DMS153 treated with DMSO at 0.1 percent for 48 hours (cell line): ENCODE measurements around the gene CEBPE.
A peak's percentile ranks its signal among the peaks of the same experiment; 100 is the strongest.
"Not testable (repeated sequence)": the region's sequence is repeated elsewhere in the genome, so short reads cannot be mapped to it uniquely, and the experiment has no call there.

Source experiments
- DNase-seq: peaks from one replicate; lab custom pipeline; 2025; ENCODE audit not compliant: unreplicated experiment; lab: John Stamatoyannopoulos, UW

The CEBPE gene

GRCh38 chr14:23123419-23123818, 4.4 kb upstream of the CEBPE start:
- no peak for DNase-seq

DNA sequence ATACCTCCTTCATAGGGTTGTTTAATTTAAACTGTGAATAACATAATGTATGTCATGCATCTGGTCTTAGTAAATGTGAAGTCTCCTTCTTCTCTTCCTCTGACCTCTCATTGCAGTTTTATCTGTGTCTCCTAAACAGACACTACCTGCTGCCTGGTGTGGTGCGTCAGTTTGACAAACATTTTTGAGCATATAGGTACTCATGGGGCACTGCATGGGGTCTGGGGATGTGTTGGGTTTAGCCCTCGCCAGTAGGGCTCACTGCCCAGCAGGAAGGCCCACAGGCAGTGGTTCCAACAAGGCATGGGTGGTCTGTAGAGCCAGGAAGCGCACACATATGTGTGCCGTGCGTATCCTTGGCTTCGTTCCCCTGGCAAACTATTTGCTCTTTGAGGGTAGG, 3.0 kb upstream of the CEBPE start:
- DNase-seq: no peak

DNA sequence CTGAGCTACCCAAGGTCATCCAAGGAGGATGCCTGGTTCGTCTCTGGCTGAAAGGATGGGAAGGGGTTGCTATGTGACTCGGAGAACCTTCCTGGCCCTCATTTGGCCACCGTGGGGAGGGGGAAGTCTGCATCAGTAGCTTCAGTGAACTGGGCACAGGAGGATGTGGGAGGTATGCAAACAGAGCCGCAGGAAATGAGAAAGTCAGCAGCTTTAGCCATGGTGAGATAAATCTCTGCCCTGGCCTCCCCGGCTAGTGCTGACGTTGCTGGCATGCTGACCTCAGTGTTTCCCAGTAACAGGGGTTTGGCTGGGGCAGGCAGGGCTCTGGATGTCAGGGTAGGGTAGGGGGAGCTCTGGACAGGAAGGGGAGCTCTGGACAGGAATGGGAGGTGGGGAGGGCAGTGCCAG, 2.3 kb upstream of the CEBPE start:
- DNase-seq: no peak

- DNase-seq: peak; percentile 68
Observed at GRCh38 chr14:23120541-23121251, 1.6 kb upstream of the CEBPE start.

DNA sequence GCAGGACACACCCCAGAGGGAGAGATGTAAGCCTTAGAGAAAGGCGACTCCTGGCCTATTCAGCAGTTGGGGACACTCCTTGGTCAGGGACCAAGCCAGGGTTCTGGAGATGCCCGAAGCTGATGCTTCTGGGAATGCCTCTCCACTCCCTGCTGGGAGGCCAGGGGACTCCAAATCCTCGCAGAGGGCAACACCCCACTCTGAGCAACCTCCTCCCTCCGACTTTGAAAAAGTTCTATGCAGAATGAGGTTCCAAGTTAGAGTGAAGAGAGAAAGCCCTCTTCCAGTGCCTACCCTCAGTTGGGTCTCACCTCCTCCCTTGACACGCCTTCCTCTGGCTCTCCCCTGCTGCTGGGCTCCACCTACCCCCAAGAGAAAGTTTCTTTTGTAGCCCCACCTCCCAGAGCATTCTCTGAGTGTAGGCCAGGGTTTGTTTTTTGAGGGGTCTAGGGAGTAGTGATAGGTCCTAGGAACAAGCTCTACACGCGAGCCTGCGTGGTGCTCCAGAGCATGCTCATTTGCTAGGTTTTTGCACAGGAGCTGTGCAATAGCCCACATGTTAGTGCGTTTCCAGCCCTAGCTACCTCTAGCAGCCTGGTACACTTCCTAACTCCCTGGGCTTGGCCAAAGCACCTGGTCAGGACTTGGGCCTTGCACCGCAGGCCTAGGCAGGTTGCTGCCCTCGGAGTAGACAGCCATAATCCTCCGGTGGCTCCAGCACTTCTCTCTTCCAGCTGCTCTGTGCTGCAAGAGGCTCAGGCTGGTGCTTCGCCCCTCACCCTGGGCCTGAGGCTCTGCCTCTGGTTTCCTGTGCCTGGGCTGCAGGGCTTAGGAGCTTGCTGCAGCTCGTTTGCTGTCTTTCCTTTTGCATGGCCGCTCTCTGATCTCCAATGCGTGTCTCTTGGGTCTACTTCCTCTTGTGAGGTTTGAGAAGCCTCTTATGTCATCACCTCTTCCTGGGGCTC, 590 bp upstream of the CEBPE start:
- DNase-seq: no peak

DNA sequence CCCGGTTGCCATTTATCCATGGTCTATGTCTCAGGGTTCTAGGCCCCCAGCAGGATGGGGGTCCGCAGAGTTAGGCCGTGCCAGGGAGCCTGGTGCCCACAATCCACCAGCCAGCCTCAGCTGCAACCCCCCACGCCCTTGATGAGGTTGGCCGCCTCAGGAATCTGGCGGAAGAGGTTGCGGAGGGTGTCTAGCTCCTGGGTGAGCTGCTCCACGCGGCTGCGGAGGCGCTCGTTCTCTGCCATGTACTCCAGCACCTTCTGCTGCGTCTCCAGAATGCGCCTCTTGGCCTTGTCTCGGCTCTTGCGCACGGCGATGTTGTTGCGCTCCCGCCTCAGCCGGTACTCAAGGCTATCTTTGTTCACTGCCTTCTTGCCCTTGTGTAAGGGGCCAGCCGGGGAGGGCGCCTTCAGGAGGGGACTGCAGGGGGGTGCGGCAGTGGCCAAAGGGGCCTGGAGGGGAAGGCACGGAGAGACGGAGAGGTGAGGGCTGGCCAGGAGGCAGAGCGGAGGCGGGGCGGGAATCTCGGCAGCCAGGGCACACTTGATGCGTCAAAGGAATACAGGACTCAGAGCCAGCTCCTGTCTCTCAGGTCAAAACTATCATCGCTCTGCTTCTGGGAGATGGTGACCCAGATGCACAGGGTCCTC, 1.6 kb downstream of the CEBPE start:
- DNase-seq: no peak

DNA sequence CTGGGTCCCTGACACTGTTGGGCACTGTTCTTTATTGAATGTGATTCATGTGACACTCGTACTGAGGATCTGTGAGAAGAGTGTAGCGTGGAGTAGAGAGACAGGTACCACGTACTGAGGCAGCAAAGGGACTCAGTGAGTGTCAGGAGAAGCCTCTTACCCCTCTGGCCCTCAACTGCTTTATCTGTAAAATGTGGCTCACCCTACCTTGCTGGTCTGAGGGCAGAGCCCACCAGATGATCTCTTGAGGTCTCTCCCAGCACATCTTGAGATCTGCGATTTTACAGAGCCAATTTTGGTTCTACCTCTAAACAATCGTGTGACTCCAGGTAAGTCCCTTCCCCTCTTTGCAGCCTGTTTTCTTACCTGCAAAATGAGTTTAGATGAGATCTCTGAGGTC, 3.1 kb downstream of the CEBPE start:
- DNase-seq: no peak

- no peak for DNase-seq
Observed at GRCh38 chr14:23115039-23115731, 3.9 kb downstream of the CEBPE start.

DNA sequence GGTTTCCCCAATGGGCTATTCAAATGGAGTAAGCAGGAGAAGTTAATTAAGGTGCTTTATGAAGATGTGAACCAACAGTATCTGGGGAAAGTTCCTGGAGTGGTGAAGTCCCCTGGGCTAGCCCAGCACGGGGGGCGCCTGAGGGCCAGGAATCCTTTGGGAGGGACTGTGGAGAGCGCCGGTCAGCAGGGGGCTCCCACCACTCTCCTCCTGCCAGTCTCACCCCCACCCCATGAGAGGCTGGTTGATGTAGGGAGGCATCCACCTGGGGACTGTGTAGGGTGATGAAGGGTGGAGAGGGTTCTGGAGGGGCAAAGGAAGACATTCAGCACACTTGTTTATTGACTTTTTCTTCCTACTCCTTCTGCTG, 4.4 kb downstream of the CEBPE start:
- no peak for DNase-seq

DNA sequence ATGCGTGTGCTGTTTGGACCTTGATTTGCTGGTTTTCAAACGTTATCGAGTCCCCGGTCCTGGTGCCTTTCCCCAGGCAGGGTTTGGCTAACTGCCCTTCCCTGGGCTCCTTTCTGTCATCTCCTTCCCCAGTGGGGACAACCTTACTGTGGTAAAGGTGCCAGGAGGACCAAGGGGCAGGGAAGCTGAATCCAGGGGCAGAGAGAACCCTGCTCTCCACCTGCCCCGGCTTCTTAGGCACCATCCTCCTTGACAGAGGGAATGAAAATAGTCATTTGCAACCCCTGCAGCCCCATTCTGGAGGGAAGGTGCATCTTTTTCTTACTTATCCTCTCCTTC, 5.0 kb downstream of the CEBPE start:
- no peak for DNase-seq

GRCh38 chr14:23113431-23114119, 5.5 kb downstream of the CEBPE start:
- no peak for DNase-seq

GRCh38 chr14:23112359-23113178, 6.5 kb downstream of the CEBPE start:
- no peak for DNase-seq

- no peak for DNase-seq
Observed at GRCh38 chr14:23110579-23111365, 8.3 kb downstream of the CEBPE start.

GRCh38 chr14:23109769-23110168, 9.3 kb downstream of the CEBPE start:
- no peak for DNase-seq

DNA sequence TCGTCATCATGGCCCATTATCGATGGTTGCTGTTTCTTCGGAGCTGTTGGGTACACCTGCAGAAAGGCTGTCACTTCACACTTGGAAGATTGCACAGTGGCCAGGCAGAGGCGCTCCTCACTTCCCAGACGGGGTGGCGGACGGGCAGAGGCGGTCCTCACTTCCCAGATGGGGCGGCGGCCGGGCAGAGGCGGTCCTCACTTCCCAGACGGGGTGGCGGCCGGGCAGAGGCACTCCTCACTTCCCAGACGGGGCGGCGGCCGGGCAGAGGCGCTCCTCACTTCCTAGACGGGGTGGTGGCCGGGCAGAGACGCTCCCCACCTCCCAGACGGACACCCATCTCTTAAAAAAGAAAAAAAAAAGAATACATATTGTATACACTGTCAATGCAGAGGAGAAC, 10.9 kb downstream of the CEBPE start:
- not testable (repeated sequence) for DNase-seq

- DNase-seq: not testable (repeated sequence)
Observed at GRCh38 chr14:23107620-23108019, 11.4 kb downstream of the CEBPE start.

- DNase-seq: no peak
Observed at GRCh38 chr14:23106747-23107045, 12.4 kb downstream of the CEBPE start.

- DNase-seq: no peak
Observed at GRCh38 chr14:23105348-23105824, 13.7 kb downstream of the CEBPE start.
